ENCODE results near the gene PARD3B.

The PARD3B gene

DNA sequence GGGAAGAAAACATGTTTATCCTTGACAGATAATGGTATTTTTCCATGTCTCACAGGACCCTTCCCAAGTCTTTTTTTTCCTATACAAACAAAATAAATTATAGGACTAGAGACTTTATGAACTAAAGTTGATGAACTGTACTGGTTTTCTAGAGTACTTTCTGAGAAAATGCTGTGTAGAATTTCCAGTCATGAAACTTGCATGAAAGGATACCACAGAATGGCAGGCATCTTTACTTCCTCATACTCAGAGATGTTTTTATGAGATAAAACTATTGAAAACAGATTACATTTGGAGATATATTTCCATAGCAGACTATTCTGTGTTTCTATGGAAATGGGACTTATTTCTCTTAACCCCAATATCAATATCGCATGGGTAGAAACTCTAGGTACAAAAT is 403.5 kb downstream of the PARD3B start:
- DNase-seq (no peak), ATAC-seq (no peak)
- Mint-ChIP-seq H3K27ac (no peak overlapping the region), H3K36me3 (ENCODE audit: low read depth) (peaks cover 7% of the 10 kb centered on the region), H3K9me3 (peaks cover 32% of the 10 kb centered on the region), H3K4me3 (no peak overlapping the region), H3K27me3 (no peaks in the 10 kb centered on the region), H3K4me1 (peaks cover 22% of the 10 kb centered on the region)

DNA sequence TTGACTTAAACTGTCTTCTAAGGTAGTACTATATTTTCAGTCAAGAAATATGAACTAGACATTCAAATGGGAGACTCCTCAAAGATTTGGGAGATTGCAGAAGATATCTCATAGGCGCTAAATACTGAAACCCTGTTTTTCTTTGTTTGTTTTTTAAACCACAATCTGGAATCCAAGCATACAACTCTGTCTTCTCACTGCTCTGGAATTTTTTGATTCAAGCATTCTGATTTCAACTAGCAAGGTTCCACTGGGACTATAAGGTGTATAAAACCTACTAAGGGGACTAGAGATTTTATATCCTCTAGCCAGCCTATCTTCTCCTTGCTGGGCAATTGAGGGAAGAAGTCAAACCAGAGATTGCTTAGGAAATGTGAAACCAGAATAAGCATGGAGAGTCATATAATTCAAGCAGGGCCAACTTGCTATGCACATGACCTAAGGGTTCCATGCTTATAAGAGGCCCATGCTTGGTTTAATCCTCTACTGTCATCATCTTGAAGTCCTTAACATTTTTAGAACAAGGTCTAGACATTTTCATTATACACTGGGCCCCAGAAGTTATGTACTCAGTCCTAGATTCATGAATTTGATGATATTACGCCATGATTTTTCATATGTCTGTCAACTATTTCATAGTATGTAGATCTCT is 405.5 kb downstream of the PARD3B start:
- H3K4me1 Mint-ChIP-seq: peaks cover 22% of the 10 kb centered on the region
- peaks cover 3% of the 10 kb centered on the region for H3K36me3 Mint-ChIP-seq (ENCODE audit: low read depth)
- no peak for DNase-seq
- no peak overlapping the region for H3K27ac Mint-ChIP-seq
- peaks cover 21% of the 10 kb centered on the region for H3K9me3 Mint-ChIP-seq
- H3K4me3 Mint-ChIP-seq: no peak overlapping the region
- H3K27me3 Mint-ChIP-seq: no peaks in the 10 kb centered on the region
- ATAC-seq: no peak

DNA sequence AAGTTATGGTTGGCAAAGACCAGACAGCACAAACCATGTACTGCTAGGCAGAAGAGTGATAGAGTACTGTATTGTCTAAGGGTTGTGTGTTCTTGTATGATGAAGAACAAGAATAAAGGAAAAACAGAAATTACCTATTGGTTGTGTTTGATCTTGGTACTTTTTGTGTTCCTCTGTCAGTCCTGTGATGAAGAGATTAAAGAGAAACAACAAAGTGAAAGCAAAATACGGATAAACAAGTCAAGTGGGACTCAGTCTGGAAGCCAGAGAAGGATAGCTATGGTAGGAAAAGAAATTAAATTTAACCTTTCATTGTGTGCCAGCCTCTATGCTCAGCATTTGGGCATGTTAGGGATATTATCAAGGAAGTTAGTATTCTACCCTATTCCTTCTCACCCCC is 413.1 kb downstream of the PARD3B start:
- Mint-ChIP-seq H3K4me3 (peak overlapping the region; percentile 4), H3K27me3 (no peaks in the 10 kb centered on the region), H3K36me3 (ENCODE audit: low read depth) (no peaks in the 10 kb centered on the region), H3K4me1 (peaks cover 12% of the 10 kb centered on the region), H3K27ac (peak overlapping the region; percentile 2), H3K9me3 (no peaks in the 10 kb centered on the region)
- ATAC-seq (no peak), DNase-seq (no peak)

DNA sequence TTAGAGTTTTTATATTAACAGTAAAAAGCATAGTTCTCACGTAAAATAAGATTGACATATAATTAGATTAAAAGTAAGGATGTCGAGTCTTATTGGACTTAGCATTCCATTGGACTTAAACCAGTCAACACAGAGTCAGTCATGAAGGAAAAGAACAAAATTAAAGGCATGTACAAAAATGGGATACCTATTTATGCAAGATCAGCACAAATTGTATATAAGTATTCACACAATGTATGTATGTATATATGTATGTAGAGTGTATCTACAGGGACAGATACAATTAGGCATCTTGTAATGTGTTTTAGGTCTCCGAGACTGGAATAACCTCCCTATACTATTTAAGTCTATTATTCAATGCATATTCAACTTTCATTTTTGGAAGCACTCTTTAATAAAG is 419.1 kb downstream of the PARD3B start:
- DNase-seq: no peak
- no peaks in the 10 kb centered on the region for H3K36me3 Mint-ChIP-seq (ENCODE audit: low read depth)
- no peak overlapping the region for H3K4me3 Mint-ChIP-seq
- peaks cover 30% of the 10 kb centered on the region for H3K4me1 Mint-ChIP-seq
- H3K9me3 Mint-ChIP-seq: peaks cover 6% of the 10 kb centered on the region
- H3K27me3 Mint-ChIP-seq: no peaks in the 10 kb centered on the region
- H3K27ac Mint-ChIP-seq: no peak overlapping the region
- ATAC-seq: no peak

DNA sequence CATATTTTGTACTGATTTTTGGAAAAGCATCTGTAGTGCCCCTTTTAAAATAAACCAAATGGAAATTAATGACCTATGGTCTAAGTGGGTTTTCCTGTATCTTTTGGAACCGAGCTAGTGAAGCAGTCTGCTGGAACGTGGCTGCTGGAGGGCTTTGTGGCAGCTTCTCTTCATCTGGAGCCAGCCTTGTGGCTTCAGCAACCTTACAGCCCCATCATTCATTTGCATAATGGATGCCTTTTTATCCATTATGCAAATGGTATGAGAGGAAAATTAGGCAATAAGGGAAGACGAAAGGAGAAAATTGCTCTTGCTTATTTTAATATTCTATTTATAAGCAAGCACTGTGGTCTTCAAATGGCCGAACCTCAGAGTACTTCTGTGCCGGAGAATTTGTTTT is 421.0 kb downstream of the PARD3B start:
- no peaks in the 10 kb centered on the region for H3K27me3 Mint-ChIP-seq
- no peak for DNase-seq
- H3K4me3 Mint-ChIP-seq: no peak overlapping the region
- peaks cover 11% of the 10 kb centered on the region for H3K9me3 Mint-ChIP-seq
- no peak for ATAC-seq
- no peaks in the 10 kb centered on the region for H3K36me3 Mint-ChIP-seq (ENCODE audit: low read depth)
- no peak overlapping the region for H3K27ac Mint-ChIP-seq
- H3K4me1 Mint-ChIP-seq: peaks cover 43% of the 10 kb centered on the region

DNA sequence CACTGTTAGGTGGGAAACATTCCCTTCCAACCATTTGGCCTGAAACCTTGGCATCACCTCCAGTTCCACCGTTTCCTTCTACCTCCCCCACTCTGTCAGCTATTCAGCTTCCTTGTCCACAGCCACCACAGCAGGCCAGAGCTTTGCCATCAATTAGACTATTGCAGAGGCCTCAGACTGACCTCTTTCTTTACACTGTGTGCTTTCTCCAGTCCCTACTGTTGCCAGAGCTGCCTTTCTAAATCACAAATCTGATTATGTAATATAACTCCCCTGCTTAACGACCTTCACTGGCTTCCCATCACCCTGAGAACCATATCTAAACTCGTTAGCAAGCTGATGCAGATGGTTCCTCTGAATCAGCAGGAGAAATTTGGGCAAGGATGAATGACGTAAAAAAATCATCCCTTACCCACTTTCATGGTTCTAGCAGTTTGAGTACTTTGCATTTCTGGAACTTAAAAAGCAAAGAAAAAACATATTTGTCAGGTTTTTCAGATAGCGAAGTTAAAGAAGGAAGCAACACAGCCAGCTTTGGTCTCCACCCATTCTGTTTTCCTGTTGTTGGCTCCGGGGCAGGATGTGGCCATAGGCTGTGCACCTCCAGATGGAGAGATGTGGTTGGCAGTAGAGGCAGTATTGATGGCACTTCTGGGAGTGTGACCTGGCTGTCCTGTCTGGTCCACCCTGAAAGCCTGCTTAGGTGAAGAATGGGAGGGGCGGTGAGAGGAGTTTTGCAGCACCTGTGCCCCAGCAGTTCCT is 422.1 kb downstream of the PARD3B start:
- peak; percentile 12 for DNase-seq
- H3K27me3 Mint-ChIP-seq: no peaks in the 10 kb centered on the region
- H3K36me3 Mint-ChIP-seq (ENCODE audit: low read depth): no peaks in the 10 kb centered on the region
- peaks cover 11% of the 10 kb centered on the region for H3K9me3 Mint-ChIP-seq
- no peak overlapping the region for H3K4me3 Mint-ChIP-seq
- H3K27ac Mint-ChIP-seq: peak overlapping the region; percentile 71
- H3K4me1 Mint-ChIP-seq: peaks cover 46% of the 10 kb centered on the region
- ATAC-seq: peak; percentile 63

DNA sequence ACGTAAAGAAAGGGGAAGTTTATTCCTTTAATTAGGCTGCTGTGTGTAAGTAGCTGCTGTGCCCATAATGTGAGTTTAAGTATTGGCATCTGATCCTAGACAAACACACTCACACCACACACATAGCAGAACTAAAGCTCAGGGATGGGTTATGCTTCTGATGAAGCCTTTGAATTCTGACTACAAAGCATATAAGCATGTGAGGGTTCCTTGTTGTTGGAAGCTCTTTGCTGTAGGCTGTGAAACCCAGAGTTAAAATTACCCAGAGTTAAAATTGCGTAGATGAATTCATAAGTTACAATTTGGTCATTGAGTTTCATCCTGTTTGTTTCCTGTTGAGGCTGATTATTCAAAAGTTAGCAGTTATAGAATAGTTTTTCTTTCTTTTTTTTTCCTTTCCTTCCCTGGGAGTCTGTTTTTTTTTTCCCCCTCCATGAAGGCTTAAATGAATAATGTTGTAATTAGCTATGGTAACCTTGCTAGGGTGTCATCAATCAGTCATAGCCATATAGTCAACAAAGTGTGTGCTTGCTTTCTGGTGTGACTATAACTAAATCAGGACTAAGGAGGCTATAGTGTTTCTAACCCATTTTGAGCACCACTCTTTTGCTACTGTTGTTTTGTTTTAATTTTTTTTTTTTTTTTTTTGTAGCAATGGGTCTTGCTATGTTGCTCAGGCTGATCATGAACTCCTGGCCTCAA is 426.1 kb downstream of the PARD3B start:
- H3K4me1 Mint-ChIP-seq: peaks cover 51% of the 10 kb centered on the region
- DNase-seq (no peak), ATAC-seq (no peak)
- H3K4me3 Mint-ChIP-seq: no peak overlapping the region
- no peaks in the 10 kb centered on the region for H3K27me3 Mint-ChIP-seq
- H3K36me3 Mint-ChIP-seq (ENCODE audit: low read depth): no peaks in the 10 kb centered on the region
- peaks cover 11% of the 10 kb centered on the region for H3K9me3 Mint-ChIP-seq
- peak overlapping the region; percentile 28 for H3K27ac Mint-ChIP-seq

DNA sequence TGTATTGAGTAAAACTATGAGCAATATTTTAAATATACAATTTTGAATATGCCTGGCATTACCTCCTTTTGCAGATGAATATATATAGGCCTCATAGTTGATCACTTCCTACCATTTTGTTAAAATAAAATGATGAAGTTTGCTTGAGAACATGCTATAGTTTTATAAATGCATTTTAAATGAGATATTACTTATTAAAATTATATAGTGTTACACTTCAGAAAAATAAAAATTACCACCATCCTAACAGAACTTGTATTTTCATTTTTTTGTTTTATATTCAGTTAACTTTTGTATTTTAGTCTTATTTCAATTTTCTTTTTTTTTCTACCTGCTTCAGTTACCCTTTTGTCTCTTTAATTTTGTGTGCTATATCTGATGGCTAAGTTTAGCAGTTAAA is 426.9 kb downstream of the PARD3B start:
- Mint-ChIP-seq H3K4me3 (no peak overlapping the region), H3K27ac (no peak overlapping the region), H3K27me3 (no peaks in the 10 kb centered on the region), H3K4me1 (peaks cover 43% of the 10 kb centered on the region), H3K36me3 (ENCODE audit: low read depth) (no peaks in the 10 kb centered on the region), H3K9me3 (peaks cover 16% of the 10 kb centered on the region)
- DNase-seq: no peak
- ATAC-seq: no peak

DNA sequence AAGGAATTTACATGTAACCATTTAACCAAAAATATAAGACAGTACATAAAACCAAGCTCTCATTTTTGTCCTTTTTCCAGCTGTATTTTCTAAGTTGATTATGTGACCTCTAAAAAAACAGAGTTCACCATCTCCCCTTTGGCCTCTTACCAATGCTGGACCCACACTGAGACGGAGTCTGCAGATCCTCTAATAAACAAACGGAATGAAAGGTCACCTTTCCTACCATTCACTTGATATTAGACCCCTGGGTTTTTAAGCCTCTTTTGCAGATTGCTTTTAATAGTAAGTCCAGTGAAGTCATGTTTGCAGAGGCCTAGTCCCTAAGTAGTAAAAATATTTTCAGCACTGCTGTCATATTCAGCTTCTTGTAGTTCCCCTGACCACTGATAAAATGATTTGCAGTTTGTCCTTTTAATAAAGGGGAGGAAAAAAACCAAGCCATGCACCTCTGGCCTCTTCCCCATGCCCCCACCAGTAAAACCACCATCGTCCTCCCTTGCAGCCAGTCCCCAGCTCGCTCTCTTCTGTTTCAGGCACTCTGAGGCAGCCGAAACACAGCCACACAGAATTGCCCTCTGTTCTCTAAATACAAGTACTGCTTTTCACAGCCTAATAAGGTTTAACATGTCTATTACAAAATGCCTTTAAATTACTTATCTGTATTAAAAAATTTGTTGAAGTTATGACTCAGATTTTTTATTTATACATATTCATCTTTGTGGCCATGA is 427.5 kb downstream of the PARD3B start:
- H3K27ac Mint-ChIP-seq: no peak overlapping the region
- ATAC-seq: no peak
- no peak overlapping the region for H3K4me3 Mint-ChIP-seq
- no peaks in the 10 kb centered on the region for H3K36me3 Mint-ChIP-seq (ENCODE audit: low read depth)
- DNase-seq: no peak
- peaks cover 17% of the 10 kb centered on the region for H3K9me3 Mint-ChIP-seq
- H3K4me1 Mint-ChIP-seq: peaks cover 37% of the 10 kb centered on the region
- no peaks in the 10 kb centered on the region for H3K27me3 Mint-ChIP-seq

DNA sequence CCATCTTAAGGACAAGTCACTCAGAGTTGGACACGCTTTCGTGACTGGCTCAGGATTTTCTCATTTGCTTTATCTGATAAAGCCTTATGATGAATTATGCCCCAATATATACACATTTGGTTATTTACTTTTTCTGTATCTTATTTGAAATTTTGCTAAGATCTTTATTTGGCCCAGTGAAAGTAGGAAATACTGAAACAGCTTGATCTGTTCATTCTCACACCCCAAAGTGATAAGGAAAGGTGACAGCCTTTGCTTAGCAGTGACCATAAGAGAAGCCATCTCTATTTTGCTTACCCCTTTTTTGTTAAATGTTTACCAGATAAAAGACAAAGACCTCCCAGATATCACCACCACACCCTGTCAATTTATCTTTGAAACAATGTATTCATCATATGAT is 428.3 kb downstream of the PARD3B start:
- DNase-seq (no peak), ATAC-seq (no peak)
- Mint-ChIP-seq H3K9me3 (peaks cover 12% of the 10 kb centered on the region), H3K4me3 (no peak overlapping the region), H3K27me3 (no peaks in the 10 kb centered on the region), H3K27ac (no peak overlapping the region), H3K36me3 (ENCODE audit: low read depth) (no peaks in the 10 kb centered on the region), H3K4me1 (peaks cover 29% of the 10 kb centered on the region)

DNA sequence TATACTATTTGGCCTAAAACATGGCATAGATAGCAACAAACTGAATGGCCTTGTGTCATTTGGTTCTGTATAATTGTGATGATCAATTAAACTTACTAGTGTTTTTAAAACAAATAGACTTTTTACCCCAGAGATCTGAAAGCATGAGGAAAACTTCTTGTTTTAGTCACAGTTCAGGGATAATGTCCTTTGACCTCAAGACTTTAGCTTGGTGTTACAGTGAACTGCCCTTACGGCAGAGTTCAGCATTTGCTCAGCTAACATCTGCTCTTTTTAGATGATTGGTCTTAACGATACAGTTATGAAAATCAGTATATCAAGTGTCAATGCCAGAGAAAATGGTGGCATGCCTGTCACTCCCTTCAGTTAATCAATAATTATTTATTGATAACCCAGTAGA is 429.2 kb downstream of the PARD3B start:
- Mint-ChIP-seq H3K4me1 (peaks cover 23% of the 10 kb centered on the region), H3K27ac (no peak overlapping the region), H3K36me3 (ENCODE audit: low read depth) (no peaks in the 10 kb centered on the region), H3K9me3 (peaks cover 18% of the 10 kb centered on the region), H3K27me3 (no peaks in the 10 kb centered on the region), H3K4me3 (no peak overlapping the region)
- DNase-seq (no peak), ATAC-seq (no peak)

DNA sequence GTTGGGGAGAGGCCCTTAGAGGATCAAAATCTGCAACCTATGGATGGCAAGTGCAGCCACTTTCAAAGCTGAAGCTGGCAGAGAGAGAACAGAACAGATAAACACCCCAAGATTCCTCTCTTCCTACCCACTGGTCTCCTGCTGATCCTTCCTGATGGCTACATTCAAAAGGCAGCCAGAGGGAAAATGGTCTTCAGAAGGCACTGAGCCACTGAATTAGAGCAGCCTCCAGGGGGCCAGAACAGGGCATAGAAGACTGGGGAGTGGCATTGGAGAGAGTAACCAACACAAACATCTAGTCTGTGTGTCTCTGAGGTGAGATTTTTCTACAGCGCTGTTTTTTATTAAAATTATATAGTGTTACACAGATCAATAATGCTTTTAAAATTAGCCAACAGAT is 432.6 kb downstream of the PARD3B start:
- peaks cover 14% of the 10 kb centered on the region for H3K9me3 Mint-ChIP-seq
- H3K36me3 Mint-ChIP-seq (ENCODE audit: low read depth): no peaks in the 10 kb centered on the region
- DNase-seq: no peak
- H3K4me3 Mint-ChIP-seq: no peak overlapping the region
- no peaks in the 10 kb centered on the region for H3K27me3 Mint-ChIP-seq
- ATAC-seq: no peak
- H3K4me1 Mint-ChIP-seq: peaks cover 11% of the 10 kb centered on the region
- H3K27ac Mint-ChIP-seq: no peak overlapping the region

DNA sequence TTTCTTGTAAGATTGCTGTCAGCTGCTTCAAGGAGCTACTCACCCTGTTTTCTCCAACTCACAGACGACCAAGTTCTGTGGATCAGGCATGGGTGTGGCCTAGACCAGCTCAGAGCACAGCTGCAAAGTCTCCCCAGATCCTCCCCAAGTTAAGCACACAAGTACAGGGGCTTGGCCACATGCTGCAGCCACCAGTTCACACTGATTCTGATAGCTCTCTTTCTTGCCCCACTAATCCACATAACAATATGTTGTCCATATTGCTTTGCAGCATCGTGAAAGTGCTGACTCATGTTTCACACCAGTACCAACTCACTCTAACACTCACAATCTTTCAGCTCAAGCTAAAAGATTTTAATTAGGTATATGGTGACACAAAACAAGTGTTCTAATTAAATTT is 437.0 kb downstream of the PARD3B start:
- DNase-seq (no peak), ATAC-seq (no peak)
- Mint-ChIP-seq H3K4me1 (peaks cover 8% of the 10 kb centered on the region), H3K9me3 (peaks cover 15% of the 10 kb centered on the region), H3K27me3 (no peaks in the 10 kb centered on the region), H3K4me3 (no peak overlapping the region), H3K36me3 (ENCODE audit: low read depth) (no peaks in the 10 kb centered on the region), H3K27ac (no peak overlapping the region)

DNA sequence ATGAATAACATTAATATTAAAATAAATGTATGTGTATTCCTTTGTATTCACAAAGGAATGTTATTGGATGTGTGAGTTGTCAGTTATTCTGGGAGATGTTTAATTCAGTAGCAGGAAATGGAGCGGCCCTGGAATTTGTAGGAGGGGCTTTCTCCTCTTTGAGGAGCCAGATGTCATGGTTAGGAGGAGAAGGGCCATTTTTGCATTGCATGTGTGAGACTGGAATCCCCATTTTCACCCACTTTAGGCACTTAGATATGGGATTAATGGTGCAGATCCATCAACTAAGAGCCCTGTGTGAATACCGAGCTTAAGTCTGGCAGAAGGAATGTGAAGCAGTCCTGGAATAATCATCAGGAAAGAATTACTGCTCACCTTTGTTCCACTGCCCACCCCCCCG is 439.2 kb downstream of the PARD3B start:
- Mint-ChIP-seq H3K27ac (no peak overlapping the region), H3K4me1 (peaks cover 8% of the 10 kb centered on the region), H3K36me3 (ENCODE audit: low read depth) (no peaks in the 10 kb centered on the region), H3K9me3 (peaks cover 8% of the 10 kb centered on the region), H3K4me3 (no peak overlapping the region), H3K27me3 (no peaks in the 10 kb centered on the region)
- no peak for ATAC-seq
- no peak for DNase-seq

Data from activated naive CD8-positive, alpha-beta T cell treated with anti-CD3 and anti-CD28 coated beads, Interleukin-2, amount 50 U/mL, for 24 hours (primary cell).